ENCODE measurements around the gene BMP6.

BMP6 gene

DNA sequence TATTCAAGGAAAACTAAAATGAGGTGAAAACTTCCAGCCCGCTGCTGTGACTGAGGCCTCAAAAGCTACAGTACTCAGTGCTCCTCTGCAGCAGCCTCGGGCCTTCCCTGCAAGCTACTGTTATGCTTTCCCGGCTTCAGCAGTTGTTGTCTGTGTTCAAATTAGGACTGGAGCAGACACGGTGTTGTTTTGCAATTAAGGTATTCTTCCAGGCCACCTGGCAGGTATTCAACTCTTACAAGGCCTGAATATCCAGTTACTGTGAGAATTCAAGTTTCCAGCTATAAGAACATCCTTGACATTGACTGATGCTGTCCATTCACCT is 174.0 kb downstream of the BMP6 start:
- H3K4me3 ChIP-seq (ENCODE audit: low read depth in 1 of 2, low read length in 2 of 2) = no peak overlapping the region
- H3K27me3 ChIP-seq (ENCODE audit: insufficient read depth, low read length, poor library complexity) = no peaks in the 10 kb centered on the region
- peaks cover 21% of the 10 kb centered on the region for H3K79me2 ChIP-seq (ENCODE audit: insufficient read depth, low read length)
- H3K36me3 ChIP-seq (ENCODE audit: insufficient read depth, low read length) = peaks cover 99% of the 10 kb centered on the region
- DNase-seq = no peak
- peaks cover 19% of the 10 kb centered on the region; the same call in 1 of the 2 replicates for H4K20me1 ChIP-seq (ENCODE audit: insufficient read depth, low read length)
- no peak for ATAC-seq (ENCODE audit: insufficient read depth, low read depth)
- H3K4me1 ChIP-seq (ENCODE audit: insufficient read depth, low read length) = no peaks in the 10 kb centered on the region
- H3K4me2 ChIP-seq (ENCODE audit: insufficient read depth, low read length) = no peak overlapping the region
- H2AFZ ChIP-seq (ENCODE audit: low read depth, low read length) = no peak overlapping the region
- TF ChIP-seq EZH2 (IDR thresholded peaks at IDR 0.05; ENCODE audit: borderline replicate concordance, low read depth, low read length, severe bottlenecking) = no peak
- TF ChIP-seq, protein P1, sequence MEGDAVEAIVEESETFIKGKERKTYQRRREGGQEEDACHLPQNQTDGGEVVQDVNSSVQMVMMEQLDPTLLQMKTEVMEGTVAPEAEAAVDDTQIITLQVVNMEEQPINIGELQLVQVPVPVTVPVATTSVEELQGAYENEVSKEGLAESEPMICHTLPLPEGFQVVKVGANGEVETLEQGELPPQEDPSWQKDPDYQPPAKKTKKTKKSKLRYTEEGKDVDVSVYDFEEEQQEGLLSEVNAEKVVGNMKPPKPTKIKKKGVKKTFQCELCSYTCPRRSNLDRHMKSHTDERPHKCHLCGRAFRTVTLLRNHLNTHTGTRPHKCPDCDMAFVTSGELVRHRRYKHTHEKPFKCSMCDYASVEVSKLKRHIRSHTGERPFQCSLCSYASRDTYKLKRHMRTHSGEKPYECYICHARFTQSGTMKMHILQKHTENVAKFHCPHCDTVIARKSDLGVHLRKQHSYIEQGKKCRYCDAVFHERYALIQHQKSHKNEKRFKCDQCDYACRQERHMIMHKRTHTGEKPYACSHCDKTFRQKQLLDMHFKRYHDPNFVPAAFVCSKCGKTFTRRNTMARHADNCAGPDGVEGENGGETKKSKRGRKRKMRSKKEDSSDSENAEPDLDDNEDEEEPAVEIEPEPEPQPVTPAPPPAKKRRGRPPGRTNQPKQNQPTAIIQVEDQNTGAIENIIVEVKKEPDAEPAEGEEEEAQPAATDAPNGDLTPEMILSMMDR (IDR thresholded peaks at IDR 0.05; ENCODE audit: borderline replicate concordance, extremely low read depth, low read length, poor library complexity, severe bottlenecking) = no peak
- no peak overlapping the region for H3K27ac ChIP-seq (ENCODE audit: low read length)
- no peaks in the 10 kb centered on the region for H3K9me3 ChIP-seq (ENCODE audit: insufficient read depth, low read length, severe bottlenecking)
- no peak overlapping the region for H3K9ac ChIP-seq (ENCODE audit: low read depth, low read length)

DNA sequence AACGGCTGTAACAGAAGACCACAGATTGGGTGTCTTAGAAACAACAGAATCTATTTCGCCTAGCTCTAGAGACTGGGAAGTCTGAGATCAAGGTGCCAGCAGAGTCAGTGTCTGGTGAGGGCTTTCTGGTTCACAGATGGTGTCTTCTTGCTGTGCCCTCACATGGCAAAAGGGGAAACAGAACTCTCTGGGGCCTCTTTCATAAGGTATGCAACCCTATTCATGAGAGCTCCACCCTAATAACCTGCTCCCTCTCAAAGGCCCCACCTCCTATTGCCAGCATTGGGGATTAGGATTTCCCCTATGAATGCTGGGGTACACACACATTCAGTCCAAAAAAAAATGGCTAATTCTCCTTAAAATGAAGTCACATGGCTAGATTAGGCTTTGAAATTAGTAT is 174.7 kb downstream of the BMP6 start:
- peaks cover 98% of the 10 kb centered on the region for H3K36me3 ChIP-seq (ENCODE audit: insufficient read depth, low read length)
- H3K79me2 ChIP-seq (ENCODE audit: insufficient read depth, low read length) = peaks cover 29% of the 10 kb centered on the region
- no peaks in the 10 kb centered on the region for H3K4me1 ChIP-seq (ENCODE audit: insufficient read depth, low read length)
- H3K9me3 ChIP-seq (ENCODE audit: insufficient read depth, low read length, severe bottlenecking) = no peaks in the 10 kb centered on the region
- ATAC-seq (ENCODE audit: insufficient read depth, low read depth) = no peak
- DNase-seq = no peak
- no peak overlapping the region for H3K4me3 ChIP-seq (ENCODE audit: low read depth in 1 of 2, low read length in 2 of 2)
- TF ChIP-seq EZH2 (IDR thresholded peaks at IDR 0.05; ENCODE audit: borderline replicate concordance, low read depth, low read length, severe bottlenecking) = no peak
- TF ChIP-seq, protein P1 (IDR thresholded peaks at IDR 0.05; ENCODE audit: borderline replicate concordance, extremely low read depth, low read length, poor library complexity, severe bottlenecking) = no peak
- H3K4me2 ChIP-seq (ENCODE audit: insufficient read depth, low read length) = no peak overlapping the region
- no peaks in the 10 kb centered on the region for H3K27me3 ChIP-seq (ENCODE audit: insufficient read depth, low read length, poor library complexity)
- H4K20me1 ChIP-seq (ENCODE audit: insufficient read depth, low read length) = peaks cover 25% of the 10 kb centered on the region; the same call in 1 of the 2 replicates
- H3K27ac ChIP-seq (ENCODE audit: low read length) = no peak overlapping the region
- no peak overlapping the region for H3K9ac ChIP-seq (ENCODE audit: low read depth, low read length)
- H2AFZ ChIP-seq (ENCODE audit: low read depth, low read length) = no peak overlapping the region

DNA sequence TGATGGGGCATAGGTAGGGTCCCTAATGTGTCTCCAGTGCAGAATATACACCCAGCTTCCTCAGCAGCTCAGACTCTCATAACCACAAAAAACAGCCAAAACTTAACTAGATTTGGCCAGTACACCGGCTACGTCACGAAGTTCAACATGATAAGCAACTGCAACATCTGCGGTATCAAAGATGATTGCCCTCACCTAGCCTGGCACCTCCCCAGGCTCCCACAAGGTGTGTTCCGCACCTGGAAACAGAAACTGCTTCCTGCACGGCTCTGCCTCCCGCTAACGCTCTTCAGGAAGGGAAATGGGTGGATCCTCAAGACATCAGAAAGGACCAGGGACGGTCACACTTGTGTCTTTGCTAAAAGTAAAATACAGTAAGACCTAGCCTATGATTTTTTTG is 175.2 kb downstream of the BMP6 start:
- H3K27me3 ChIP-seq (ENCODE audit: insufficient read depth, low read length, poor library complexity) = no peaks in the 10 kb centered on the region
- H3K4me3 ChIP-seq (ENCODE audit: low read depth in 1 of 2, low read length in 2 of 2) = no peak overlapping the region
- no peaks in the 10 kb centered on the region for H3K9me3 ChIP-seq (ENCODE audit: insufficient read depth, low read length, severe bottlenecking)
- peaks cover 33% of the 10 kb centered on the region for H3K79me2 ChIP-seq (ENCODE audit: insufficient read depth, low read length)
- TF ChIP-seq, protein P1 (IDR thresholded peaks at IDR 0.05; ENCODE audit: borderline replicate concordance, extremely low read depth, low read length, poor library complexity, severe bottlenecking) = no peak
- ATAC-seq (ENCODE audit: insufficient read depth, low read depth) (no peak), DNase-seq (no peak)
- peaks cover 95% of the 10 kb centered on the region for H3K36me3 ChIP-seq (ENCODE audit: insufficient read depth, low read length)
- H3K4me1 ChIP-seq (ENCODE audit: insufficient read depth, low read length) = no peaks in the 10 kb centered on the region
- no peak overlapping the region for H3K9ac ChIP-seq (ENCODE audit: low read depth, low read length)
- H3K4me2 ChIP-seq (ENCODE audit: insufficient read depth, low read length) = no peak overlapping the region
- H2AFZ ChIP-seq (ENCODE audit: low read depth, low read length) = no peak overlapping the region
- H4K20me1 ChIP-seq (ENCODE audit: insufficient read depth, low read length) = peaks cover 25% of the 10 kb centered on the region; the same call in 1 of the 2 replicates
- no peak overlapping the region for H3K27ac ChIP-seq (ENCODE audit: low read length)

DNA sequence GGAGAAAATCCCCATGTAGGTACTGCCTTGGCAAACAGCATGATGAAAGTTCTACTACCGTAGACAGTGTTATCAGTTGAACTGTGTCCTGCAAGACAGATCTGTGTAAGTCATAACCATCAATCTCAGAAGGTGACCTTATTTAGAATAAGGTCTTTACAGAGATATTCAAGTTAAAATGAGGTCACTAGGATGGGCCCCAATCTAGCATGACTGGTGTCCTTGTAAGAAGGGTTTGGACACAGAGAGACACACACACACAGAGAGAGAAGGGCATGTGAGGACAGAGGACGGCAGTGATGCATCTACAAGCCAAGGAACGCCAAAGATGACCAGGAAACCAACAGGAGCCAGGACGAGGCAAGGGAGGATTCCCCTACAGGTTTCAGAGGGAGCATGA is 175.9 kb downstream of the BMP6 start:
- DNase-seq (no peak), ATAC-seq (ENCODE audit: insufficient read depth, low read depth) (no peak)
- H3K4me3 ChIP-seq (ENCODE audit: low read depth in 1 of 2, low read length in 2 of 2) = no peak overlapping the region
- no peak overlapping the region for H3K9ac ChIP-seq (ENCODE audit: low read depth, low read length)
- H3K79me2 ChIP-seq (ENCODE audit: insufficient read depth, low read length) = peaks cover 39% of the 10 kb centered on the region
- no peak overlapping the region for H3K27ac ChIP-seq (ENCODE audit: low read length)
- TF ChIP-seq, protein P1 (IDR thresholded peaks at IDR 0.05; ENCODE audit: borderline replicate concordance, extremely low read depth, low read length, poor library complexity, severe bottlenecking) = no peak
- TF ChIP-seq EZH2 (IDR thresholded peaks at IDR 0.05; ENCODE audit: borderline replicate concordance, low read depth, low read length, severe bottlenecking) = no peak
- H3K4me1 ChIP-seq (ENCODE audit: insufficient read depth, low read length) = no peaks in the 10 kb centered on the region
- H3K36me3 ChIP-seq (ENCODE audit: insufficient read depth, low read length) = peaks cover 88% of the 10 kb centered on the region
- no peaks in the 10 kb centered on the region for H3K27me3 ChIP-seq (ENCODE audit: insufficient read depth, low read length, poor library complexity)
- H3K9me3 ChIP-seq (ENCODE audit: insufficient read depth, low read length, severe bottlenecking) = no peaks in the 10 kb centered on the region
- peaks cover 29% of the 10 kb centered on the region; the same call in 1 of the 2 replicates for H4K20me1 ChIP-seq (ENCODE audit: insufficient read depth, low read length)
- H2AFZ ChIP-seq (ENCODE audit: low read depth, low read length) = no peak overlapping the region
- H3K4me2 ChIP-seq (ENCODE audit: insufficient read depth, low read length) = no peak overlapping the region
